ES-I3 (cell line): ENCODE results near the gene MRPS23.

Experiments
- H3K36me3 ChIP-seq: 2 replicates; pipeline ENCODE4 v1.6.1; 2013; ENCODE audit warnings: mild to moderate bottlenecking, low read length, control low read depth, moderate library complexity; ENCODE audit not compliant: insufficient read depth
- H3K4me1 ChIP-seq: 2 replicates; pipeline ENCODE4 v1.6.1; 2013; ENCODE audit warnings: mild to moderate bottlenecking, control low read depth, low read length; ENCODE audit not compliant: insufficient read depth
- H3K9ac ChIP-seq: 2 replicates; pipeline ENCODE4 v1.6.1; 2013; ENCODE audit warnings: low read depth, mild to moderate bottlenecking, low read length, moderate library complexity
- H3K9me3 ChIP-seq: 2 replicates; pipeline ENCODE4 v1.6.1; 2013; ENCODE audit warnings: mild to moderate bottlenecking, low read length, moderate library complexity; ENCODE audit not compliant: control insufficient read depth, insufficient read depth

The MRPS23 gene

GRCh38 chr17:57861790-57862693 is 12.2 kb upstream of the MRPS23 start:
- H3K9ac ChIP-seq, result peak overlapping the region; percentile 54
- H3K36me3 ChIP-seq, result no peaks in the 10 kb centered on the region
- H3K4me1 ChIP-seq, result peaks cover 25% of the 10 kb centered on the region
- H3K9me3 ChIP-seq, result no peaks in the 10 kb centered on the region

- Histone ChIP-seq H3K4me1 (peaks cover 28% of the 10 kb centered on the region), H3K9ac (peak overlapping the region; percentile 54), H3K36me3 (no peaks in the 10 kb centered on the region), H3K9me3 (no peaks in the 10 kb centered on the region)
Observed at GRCh38 chr17:57861000-57861789, 11.4 kb upstream of the MRPS23 start.

- Histone ChIP-seq H3K36me3 (no peaks in the 10 kb centered on the region), H3K9ac (peak overlapping the region; percentile 54; the same call in 1 of the 2 replicates), H3K4me1 (peaks cover 33% of the 10 kb centered on the region), H3K9me3 (no peaks in the 10 kb centered on the region)
Observed at GRCh38 chr17:57860414-57860999, 10.7 kb upstream of the MRPS23 start.

- no peaks in the 10 kb centered on the region for H3K36me3 ChIP-seq
- H3K9ac ChIP-seq, result no peak overlapping the region
- peaks cover 35% of the 10 kb centered on the region for H3K4me1 ChIP-seq
- H3K9me3 ChIP-seq, result no peaks in the 10 kb centered on the region
Observed at GRCh38 chr17:57859601-57860413, 10.0 kb upstream of the MRPS23 start.

GRCh38 chr17:57858838-57859237 is 9.0 kb upstream of the MRPS23 start:
- Histone ChIP-seq H3K4me1 (peaks cover 32% of the 10 kb centered on the region), H3K36me3 (no peaks in the 10 kb centered on the region), H3K9ac (no peak overlapping the region), H3K9me3 (no peaks in the 10 kb centered on the region)

- Histone ChIP-seq H3K9me3 (no peaks in the 10 kb centered on the region), H3K4me1 (peaks cover 31% of the 10 kb centered on the region), H3K36me3 (no peaks in the 10 kb centered on the region), H3K9ac (no peak overlapping the region)
Observed at GRCh38 chr17:57856792-57857620, 7.2 kb upstream of the MRPS23 start.

- peaks cover 34% of the 10 kb centered on the region for H3K4me1 ChIP-seq
- H3K36me3 ChIP-seq, result no peaks in the 10 kb centered on the region
- H3K9me3 ChIP-seq, result no peaks in the 10 kb centered on the region
- H3K9ac ChIP-seq, result no peak overlapping the region
Observed at GRCh38 chr17:57855391-57856035, 5.7 kb upstream of the MRPS23 start.

- Histone ChIP-seq H3K9me3 (no peaks in the 10 kb centered on the region), H3K36me3 (no peaks in the 10 kb centered on the region), H3K4me1 (peaks cover 30% of the 10 kb centered on the region), H3K9ac (no peak overlapping the region)
Observed at GRCh38 chr17:57853695-57854094, 3.9 kb upstream of the MRPS23 start.

GRCh38 chr17:57852955-57853328 is 3.1 kb upstream of the MRPS23 start:
- Histone ChIP-seq H3K4me1 (peaks cover 30% of the 10 kb centered on the region), H3K9me3 (no peaks in the 10 kb centered on the region), H3K36me3 (peaks cover 3% of the 10 kb centered on the region), H3K9ac (no peak overlapping the region)

GRCh38 chr17:57852092-57852954 is 2.5 kb upstream of the MRPS23 start:
- H3K9me3 ChIP-seq, result no peaks in the 10 kb centered on the region
- H3K4me1 ChIP-seq, result peaks cover 30% of the 10 kb centered on the region
- peaks cover 6% of the 10 kb centered on the region for H3K36me3 ChIP-seq
- no peak overlapping the region for H3K9ac ChIP-seq

- no peaks in the 10 kb centered on the region for H3K9me3 ChIP-seq
- peak overlapping the region; percentile 85 for H3K9ac ChIP-seq
- peaks cover 16% of the 10 kb centered on the region for H3K4me1 ChIP-seq
- H3K36me3 ChIP-seq, result peaks cover 11% of the 10 kb centered on the region
Observed at GRCh38 chr17:57849163-57849873, 526 bp downstream of the MRPS23 start.
